ENCODE results near the gene CFAP74. TPM values are rescaled to one million over a fixed set of nuclear protein-coding genes. Genes with fewer than 3 reads are reported as not detected.

CFAP74 gene
- total RNA-seq, 2 experiments from 2014 or later, result not detected

GRCh38 chr1:2031546-2032540 is 28.3 kb upstream of the CFAP74 start:
- DNase-seq, result no peak
- ChIA-PET POLR2A (no interaction called here), CTCF (interaction anchor here (1.8 kb wide), 1 partner anchor 13 kb away, joined by 6 read pairs; no protein-coding TSS in a partner anchor)
- Mint-ChIP-seq H3K27ac (no peak overlapping the region), H3K36me3 (ENCODE audit: low read depth) (no peaks in the 10 kb centered on the region), H3K4me1 (no peaks in the 10 kb centered on the region), H3K4me3 (no peak overlapping the region), H3K27me3 (no peaks in the 10 kb centered on the region), H3K9me3 (no peaks in the 10 kb centered on the region)

DNA sequence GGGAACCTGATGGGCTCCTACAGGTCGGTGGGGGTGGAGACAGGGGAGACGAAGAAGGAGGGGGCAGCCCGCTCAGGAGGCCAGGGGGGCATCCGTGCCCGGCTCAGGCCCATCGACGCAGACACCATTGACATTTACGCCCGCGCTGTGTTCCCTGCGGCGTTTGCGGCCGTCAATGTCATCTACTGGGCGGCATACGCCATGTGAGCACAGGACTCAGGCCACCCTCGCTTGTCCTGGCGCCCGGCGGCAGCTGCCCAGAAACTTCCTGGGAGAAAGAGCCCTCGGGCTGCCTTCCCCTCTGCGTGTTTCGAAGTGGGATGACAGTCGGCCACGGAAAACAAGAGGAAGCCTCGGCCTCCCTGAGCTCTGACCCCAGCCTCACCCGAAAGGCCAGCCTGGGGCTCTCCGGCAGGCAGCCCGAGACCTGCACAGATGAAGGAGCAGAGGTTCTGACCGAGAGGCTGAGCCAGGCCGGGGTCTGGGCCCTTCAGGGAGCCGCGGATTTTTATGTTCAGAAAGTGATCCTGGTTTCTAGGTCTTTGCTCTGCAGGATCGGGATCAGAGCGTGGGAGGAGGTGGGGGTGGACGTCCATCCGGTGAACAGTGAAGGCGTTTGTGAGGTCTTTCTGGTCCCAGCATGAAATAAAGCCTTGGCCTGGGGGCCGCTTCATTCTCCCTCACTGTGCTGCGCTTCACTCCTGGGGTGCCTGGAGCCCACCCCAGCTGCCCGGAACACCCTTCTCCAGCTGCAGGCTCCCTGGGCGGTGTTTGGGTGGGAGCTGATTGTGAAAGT is 26.7 kb upstream of the CFAP74 start:
- POLR2A ChIA-PET, result no interaction called here
- H3K4me1 Mint-ChIP-seq, result no peaks in the 10 kb centered on the region
- no peak overlapping the region for H3K4me3 Mint-ChIP-seq
- CTCF ChIA-PET, result interaction anchor here (1.8 kb wide), 1 partner anchor 14 kb away, joined by 6 read pairs; no protein-coding TSS in a partner anchor
- H3K27ac Mint-ChIP-seq, result no peak overlapping the region
- no peaks in the 10 kb centered on the region for H3K36me3 Mint-ChIP-seq (ENCODE audit: low read depth)
- no peak for DNase-seq
- no peaks in the 10 kb centered on the region for H3K9me3 Mint-ChIP-seq
- H3K27me3 Mint-ChIP-seq, result no peaks in the 10 kb centered on the region

GRCh38 chr1:2029561-2029960 is 26.0 kb upstream of the CFAP74 start:
- Mint-ChIP-seq H3K27me3 (no peaks in the 10 kb centered on the region), H3K36me3 (ENCODE audit: low read depth) (no peaks in the 10 kb centered on the region), H3K4me1 (no peaks in the 10 kb centered on the region), H3K9me3 (no peaks in the 10 kb centered on the region), H3K27ac (no peak overlapping the region), H3K4me3 (no peak overlapping the region)
- CTCF ChIA-PET, result no interaction called here
- no peak for DNase-seq
- POLR2A ChIA-PET, result no interaction called here

GRCh38 chr1:2028870-2029560 is 25.4 kb upstream of the CFAP74 start:
- CTCF ChIA-PET, result no interaction called here
- H3K4me1 Mint-ChIP-seq, result no peaks in the 10 kb centered on the region
- no peaks in the 10 kb centered on the region for H3K9me3 Mint-ChIP-seq
- no peaks in the 10 kb centered on the region for H3K36me3 Mint-ChIP-seq (ENCODE audit: low read depth)
- H3K27ac Mint-ChIP-seq, result no peak overlapping the region
- POLR2A ChIA-PET, result no interaction called here
- no peaks in the 10 kb centered on the region for H3K27me3 Mint-ChIP-seq
- no peak overlapping the region for H3K4me3 Mint-ChIP-seq
- no peak for DNase-seq

GRCh38 chr1:2027961-2028583 is 24.5 kb upstream of the CFAP74 start:
- no peak for DNase-seq
- ChIA-PET POLR2A (no interaction called here), CTCF (no interaction called here)
- Mint-ChIP-seq H3K9me3 (no peaks in the 10 kb centered on the region), H3K4me1 (no peaks in the 10 kb centered on the region), H3K27me3 (no peaks in the 10 kb centered on the region), H3K4me3 (no peak overlapping the region), H3K36me3 (ENCODE audit: low read depth) (no peaks in the 10 kb centered on the region), H3K27ac (no peak overlapping the region)

- CTCF ChIA-PET, result interaction anchor here (1.2 kb wide), 1 partner anchor 19 kb away, joined by 4 read pairs; no protein-coding TSS in a partner anchor
- Mint-ChIP-seq H3K4me3 (no peak overlapping the region), H3K9me3 (no peaks in the 10 kb centered on the region), H3K4me1 (no peaks in the 10 kb centered on the region), H3K36me3 (ENCODE audit: low read depth) (no peaks in the 10 kb centered on the region), H3K27ac (no peak overlapping the region), H3K27me3 (peaks cover 12% of the 10 kb centered on the region)
- peak; percentile 25 for DNase-seq
- POLR2A ChIA-PET, result interaction anchor here (1.1 to 1.2 kb wide), 2 partner anchors 9 to 19 kb away, joined by 3 to 5 read pairs; no protein-coding TSS in a partner anchor
These were observed 21.9 kb upstream of the CFAP74 start for GRCh38 chr1:2025491-2025981.

DNA sequence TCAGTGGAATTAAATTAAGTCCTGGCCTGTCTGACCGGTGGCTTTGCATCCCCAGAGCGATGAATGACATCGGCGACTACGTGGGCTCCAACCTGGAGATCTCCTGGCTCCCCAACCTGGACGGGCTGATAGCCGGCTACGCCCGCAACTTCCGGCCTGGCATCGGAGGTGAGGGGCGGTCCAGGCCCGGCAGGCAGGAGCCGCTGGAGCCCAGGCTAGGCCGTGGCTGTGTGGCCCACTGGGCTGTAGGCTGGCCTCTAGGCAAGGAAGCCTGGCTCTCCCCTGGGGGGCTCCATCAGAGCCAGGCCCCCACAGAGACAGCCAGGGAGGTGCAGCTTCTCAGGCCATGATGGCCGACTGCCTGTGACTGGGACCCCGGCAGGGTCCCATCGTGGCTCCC is 21.3 kb upstream of the CFAP74 start:
- ChIA-PET CTCF (interaction anchor here (1.2 kb wide), 1 partner anchor 20 kb away, joined by 4 read pairs; no protein-coding TSS in a partner anchor), POLR2A (interaction anchor here (1.1 to 1.2 kb wide), 2 partner anchors 9 to 20 kb away, joined by 3 to 5 read pairs; no protein-coding TSS in a partner anchor)
- no peak for DNase-seq
- Mint-ChIP-seq H3K27ac (no peak overlapping the region), H3K4me1 (no peaks in the 10 kb centered on the region), H3K9me3 (no peaks in the 10 kb centered on the region), H3K27me3 (peaks cover 18% of the 10 kb centered on the region), H3K4me3 (no peak overlapping the region), H3K36me3 (ENCODE audit: low read depth) (no peaks in the 10 kb centered on the region)

- no peak overlapping the region for H3K27ac Mint-ChIP-seq
- POLR2A ChIA-PET, result interaction anchor here (1.0 kb wide), 1 partner anchor 563 kb away, joined by 3 read pairs; no protein-coding TSS in a partner anchor
- no peaks in the 10 kb centered on the region for H3K36me3 Mint-ChIP-seq (ENCODE audit: low read depth)
- no peak for DNase-seq
- H3K4me3 Mint-ChIP-seq, result no peak overlapping the region
- H3K27me3 Mint-ChIP-seq, result peaks cover 20% of the 10 kb centered on the region
- H3K9me3 Mint-ChIP-seq, result no peaks in the 10 kb centered on the region
- no peaks in the 10 kb centered on the region for H3K4me1 Mint-ChIP-seq
- CTCF ChIA-PET, result interaction anchor here (0.8 kb wide), 1 partner anchor 20 kb away, joined by 4 read pairs; no protein-coding TSS in a partner anchor
These were observed 20.9 kb upstream of the CFAP74 start for GRCh38 chr1:2024451-2024850.

DNA sequence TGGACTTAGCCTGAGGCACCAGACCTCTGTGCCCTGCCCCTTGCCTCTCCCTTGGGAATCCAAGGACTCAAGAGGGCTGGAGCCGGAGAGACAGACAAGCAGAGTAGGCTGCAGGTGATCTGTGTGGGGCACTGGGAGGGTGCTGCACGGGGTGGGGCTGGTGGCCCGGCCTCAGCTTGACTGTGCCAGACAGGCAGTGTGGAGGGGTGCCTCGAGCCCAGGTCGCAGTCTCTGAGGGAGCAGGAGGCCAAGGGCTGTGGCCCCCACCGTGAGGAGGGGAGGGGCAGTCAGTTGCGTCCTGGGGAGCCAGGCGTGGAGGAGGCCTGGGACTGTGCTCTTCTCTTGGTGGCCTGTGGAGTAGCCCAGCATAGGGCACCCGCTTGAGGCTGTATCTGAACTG is 19.6 kb upstream of the CFAP74 start:
- peaks cover 2% of the 10 kb centered on the region for H3K4me1 Mint-ChIP-seq
- no peak overlapping the region for H3K27ac Mint-ChIP-seq
- H3K36me3 Mint-ChIP-seq (ENCODE audit: low read depth), result no peaks in the 10 kb centered on the region
- H3K9me3 Mint-ChIP-seq, result no peaks in the 10 kb centered on the region
- peaks cover 25% of the 10 kb centered on the region for H3K27me3 Mint-ChIP-seq
- H3K4me3 Mint-ChIP-seq, result no peak overlapping the region
- DNase-seq, result no peak
- POLR2A ChIA-PET, result no interaction called here
- CTCF ChIA-PET, result no interaction called here

DNA sequence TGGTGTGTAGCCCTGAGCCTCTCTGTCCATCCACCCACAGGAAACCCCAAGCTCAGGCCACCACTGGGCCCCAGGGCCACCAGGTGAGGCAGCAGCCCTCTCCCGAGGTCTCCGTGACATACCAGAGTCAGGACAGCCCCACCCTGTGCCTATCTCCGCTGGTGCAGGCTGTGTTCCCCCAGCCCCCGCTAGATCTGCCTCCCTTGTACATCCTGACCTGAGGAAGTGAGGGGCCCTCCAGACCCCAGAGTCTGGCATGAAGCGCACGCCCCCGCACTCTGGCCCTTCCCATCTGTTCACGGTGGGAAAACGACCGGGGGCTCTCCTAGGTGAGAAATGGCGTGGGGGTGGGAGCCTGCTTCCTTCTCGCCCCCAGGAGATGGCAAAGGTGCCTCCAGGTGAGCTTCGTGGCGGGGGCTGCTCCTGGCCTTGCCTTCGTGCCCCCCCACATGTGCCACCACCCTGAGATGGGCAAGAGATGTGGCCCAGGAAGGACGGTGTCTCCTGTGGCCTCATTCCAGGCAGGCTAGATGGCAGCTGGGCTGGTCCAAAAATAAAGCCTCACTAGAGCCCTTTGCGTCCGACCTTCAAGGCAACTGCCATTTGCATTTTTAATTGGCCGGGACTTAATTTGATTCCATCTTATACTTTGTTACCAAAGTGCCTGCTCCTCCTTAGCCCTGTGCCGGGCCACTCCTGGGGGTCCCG is 18.6 kb upstream of the CFAP74 start:
- peaks cover 32% of the 10 kb centered on the region for H3K27me3 Mint-ChIP-seq
- H3K4me3 Mint-ChIP-seq, result no peak overlapping the region
- no peaks in the 10 kb centered on the region for H3K9me3 Mint-ChIP-seq
- H3K4me1 Mint-ChIP-seq, result peaks cover 2% of the 10 kb centered on the region
- no peak for DNase-seq
- POLR2A ChIA-PET, result no interaction called here
- H3K36me3 Mint-ChIP-seq (ENCODE audit: low read depth), result no peaks in the 10 kb centered on the region
- H3K27ac Mint-ChIP-seq, result no peak overlapping the region
- CTCF ChIA-PET, result no interaction called here

DNA sequence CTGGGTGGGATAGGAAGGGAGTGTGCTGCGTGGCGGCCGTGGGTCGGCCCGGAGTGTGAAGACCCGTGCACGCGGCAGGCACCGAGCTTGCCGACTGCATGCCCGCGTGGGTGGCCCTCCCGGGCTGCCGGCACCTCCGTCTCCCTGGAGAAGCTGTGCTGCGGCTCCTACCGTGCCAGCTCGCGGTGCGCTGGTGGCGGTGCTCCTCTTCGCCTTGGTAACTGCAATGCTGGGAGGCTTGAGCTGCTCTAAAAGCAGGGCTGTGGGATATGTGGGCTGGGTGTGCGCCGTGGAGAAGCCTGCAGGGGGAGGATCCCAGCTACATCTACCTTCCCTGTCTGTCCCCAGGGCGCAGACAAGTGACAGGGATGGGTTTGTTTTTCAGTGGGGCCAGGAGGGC is 18.0 kb upstream of the CFAP74 start:
- peaks cover 39% of the 10 kb centered on the region for H3K27me3 Mint-ChIP-seq

DNA sequence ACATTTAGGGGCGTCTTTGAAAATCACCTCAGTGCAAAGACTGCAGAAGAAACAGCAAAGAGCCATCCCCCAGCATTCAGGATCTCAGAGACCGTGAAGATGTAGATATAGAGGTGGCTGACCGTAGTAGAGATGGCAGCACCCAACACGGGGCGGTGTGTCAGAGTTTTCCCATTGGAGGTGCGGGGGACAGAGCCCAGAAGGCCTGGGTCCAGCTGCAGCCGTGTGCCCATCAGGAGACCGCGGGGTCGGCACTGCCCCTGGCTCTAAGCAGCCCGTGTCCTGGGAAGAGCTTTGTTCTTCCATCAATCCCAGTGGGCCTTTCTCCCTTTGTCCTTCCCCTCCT is 16.7 kb upstream of the CFAP74 start:
- H3K9me3 Mint-ChIP-seq, result no peaks in the 10 kb centered on the region
- no peak overlapping the region for H3K27ac Mint-ChIP-seq
- CTCF ChIA-PET, result no interaction called here
- peaks cover 49% of the 10 kb centered on the region for H3K27me3 Mint-ChIP-seq
- POLR2A ChIA-PET, result no interaction called here
- DNase-seq, result no peak
- no peak overlapping the region for H3K4me3 Mint-ChIP-seq
- H3K4me1 Mint-ChIP-seq, result peaks cover 2% of the 10 kb centered on the region
- H3K36me3 Mint-ChIP-seq (ENCODE audit: low read depth), result no peaks in the 10 kb centered on the region

More for the DNA sequence above, 18.0 kb upstream of the CFAP74 start:
- Mint-ChIP-seq H3K4me1 (peaks cover 2% of the 10 kb centered on the region), H3K9me3 (no peaks in the 10 kb centered on the region), H3K27ac (no peak overlapping the region), H3K4me3 (no peak overlapping the region), H3K36me3 (ENCODE audit: low read depth) (no peaks in the 10 kb centered on the region)
- no peak for DNase-seq
- ChIA-PET CTCF (no interaction called here), POLR2A (no interaction called here)

Measured in activated CD4-positive, alpha-beta memory T cell treated with anti-CD3 and anti-CD28 coated beads, Interleukin-2, amount 10 ng/mL, durations not matched to agents 7 days and 5 days (primary cell).